GM12891 (cell line): Measurements from ENCODE around the gene NFE2.
"Not testable (repeated sequence)": the region's sequence is repeated elsewhere in the genome, so short reads cannot be mapped to it uniquely, and the experiment has no call there.

Experiments
- POLR2AphosphoS5 ChIP-seq: IDR thresholded peaks from 2 replicates; pipeline ENCODE4 v1.6.1; 2011; ENCODE audit warnings: low read depth, low read length, control low read depth
- TAF1 ChIP-seq: IDR thresholded peaks from 2 replicates; pipeline ENCODE4 v1.6.1; 2011; ENCODE audit warnings: low read depth, low read length, control low read depth

DNA sequence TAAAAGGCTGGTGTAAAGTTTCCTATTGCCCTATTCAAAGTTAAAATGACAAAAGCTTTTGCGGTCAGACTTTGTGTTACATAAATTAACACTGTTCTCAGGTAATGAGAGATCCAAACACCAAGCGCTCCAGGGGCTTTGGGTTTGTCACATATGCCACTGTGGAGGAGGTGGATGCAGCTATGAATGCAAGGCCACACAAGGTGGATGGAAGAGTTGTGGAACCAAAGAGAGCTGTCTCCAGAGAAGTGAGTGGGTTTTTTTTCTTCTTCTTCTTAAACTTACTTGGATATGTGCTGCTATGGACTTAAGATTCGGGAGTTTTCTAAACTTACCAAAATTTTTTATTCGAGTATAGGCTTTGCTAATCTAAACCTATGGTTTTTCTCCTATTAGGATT lies 19.1 kb downstream of the NFE2 start:
- TF ChIP-seq TAF1, result not testable (repeated sequence)
- peak; percentile 17; the same call in 1 of the 2 replicates for TF ChIP-seq POLR2AphosphoS5
